ENCODE measurements around the gene SLC16A1.

SLC16A1 gene

DNA sequence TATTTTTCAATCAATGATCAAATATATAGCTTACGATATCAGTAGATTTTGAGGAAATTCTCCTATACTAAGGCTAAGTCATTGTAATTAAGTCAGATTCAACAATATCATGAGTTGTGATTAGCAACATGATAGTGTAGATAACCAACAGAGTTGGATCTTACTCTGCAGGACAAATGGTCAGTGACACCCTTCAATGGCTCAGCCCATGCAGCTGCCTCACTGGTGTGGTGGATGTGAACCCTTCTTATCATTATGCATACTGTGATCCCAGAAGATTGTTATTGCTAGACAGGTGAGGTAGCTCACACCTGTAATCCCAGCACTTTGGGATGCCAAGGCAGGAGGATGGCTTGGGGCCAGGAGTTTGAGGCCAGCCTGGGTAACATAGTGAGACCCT is 5.6 kb downstream of the SLC16A1 start:
- no peak overlapping the region for H3K27ac ChIP-seq
- TF ChIP-seq, protein P1, sequence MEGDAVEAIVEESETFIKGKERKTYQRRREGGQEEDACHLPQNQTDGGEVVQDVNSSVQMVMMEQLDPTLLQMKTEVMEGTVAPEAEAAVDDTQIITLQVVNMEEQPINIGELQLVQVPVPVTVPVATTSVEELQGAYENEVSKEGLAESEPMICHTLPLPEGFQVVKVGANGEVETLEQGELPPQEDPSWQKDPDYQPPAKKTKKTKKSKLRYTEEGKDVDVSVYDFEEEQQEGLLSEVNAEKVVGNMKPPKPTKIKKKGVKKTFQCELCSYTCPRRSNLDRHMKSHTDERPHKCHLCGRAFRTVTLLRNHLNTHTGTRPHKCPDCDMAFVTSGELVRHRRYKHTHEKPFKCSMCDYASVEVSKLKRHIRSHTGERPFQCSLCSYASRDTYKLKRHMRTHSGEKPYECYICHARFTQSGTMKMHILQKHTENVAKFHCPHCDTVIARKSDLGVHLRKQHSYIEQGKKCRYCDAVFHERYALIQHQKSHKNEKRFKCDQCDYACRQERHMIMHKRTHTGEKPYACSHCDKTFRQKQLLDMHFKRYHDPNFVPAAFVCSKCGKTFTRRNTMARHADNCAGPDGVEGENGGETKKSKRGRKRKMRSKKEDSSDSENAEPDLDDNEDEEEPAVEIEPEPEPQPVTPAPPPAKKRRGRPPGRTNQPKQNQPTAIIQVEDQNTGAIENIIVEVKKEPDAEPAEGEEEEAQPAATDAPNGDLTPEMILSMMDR (conservative IDR thresholded peaks at IDR 0.05), result no peak

DNA sequence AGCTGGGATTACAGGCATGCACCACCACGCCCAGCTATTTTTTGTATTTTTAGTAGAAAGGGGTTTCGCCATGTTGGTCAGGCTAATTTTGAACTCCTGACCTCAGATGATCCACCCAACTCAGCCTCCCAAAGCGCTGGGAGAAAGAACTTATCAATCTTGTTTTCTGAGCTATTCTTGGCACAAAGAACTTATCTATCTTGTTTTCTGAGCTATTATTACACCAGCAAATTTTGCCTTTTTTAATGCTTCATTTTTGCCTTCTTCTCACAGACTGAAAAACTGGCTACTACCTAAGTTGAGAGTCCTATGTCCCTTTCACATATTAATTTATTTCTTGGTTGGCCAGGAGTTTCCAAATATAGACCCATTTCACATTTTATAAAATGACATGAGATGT is 9.3 kb downstream of the SLC16A1 start:
- H3K27ac ChIP-seq, result no peak overlapping the region
- TF ChIP-seq, protein P1 (conservative IDR thresholded peaks at IDR 0.05), result no peak

GRCh38 chr1:112939810-112940209 is 16.2 kb downstream of the SLC16A1 start:
- TF ChIP-seq, protein P1 (conservative IDR thresholded peaks at IDR 0.05), result no peak
- no peak overlapping the region for H3K27ac ChIP-seq

GRCh38 chr1:112938210-112938609 is 17.8 kb downstream of the SLC16A1 start:
- TF ChIP-seq, protein P1 (conservative IDR thresholded peaks at IDR 0.05), result no peak
- H3K27ac ChIP-seq, result peak overlapping the region; percentile 38

DNA sequence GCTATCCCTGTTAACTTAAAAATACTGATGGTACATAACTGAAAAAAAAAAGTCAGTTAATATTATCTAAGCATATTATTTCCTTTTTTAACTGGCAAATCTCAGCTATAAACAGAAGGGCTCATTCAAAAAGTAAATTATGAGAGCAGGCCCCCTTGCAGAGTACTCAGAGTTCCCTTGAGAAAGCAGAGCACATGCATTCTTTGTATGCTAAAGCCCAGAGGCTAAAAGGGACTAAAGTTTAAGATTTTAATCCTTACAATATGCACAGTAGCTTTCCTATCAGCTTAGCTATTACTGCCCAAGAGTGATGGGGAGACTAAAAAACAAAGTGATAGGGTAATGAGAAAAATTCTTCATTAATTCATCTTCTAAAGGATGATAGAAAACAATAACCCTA is 18.5 kb downstream of the SLC16A1 start:
- TF ChIP-seq, protein P1 (conservative IDR thresholded peaks at IDR 0.05), result no peak
- peak overlapping the region; percentile 38 for H3K27ac ChIP-seq

GRCh38 chr1:112937070-112937469 is 18.9 kb downstream of the SLC16A1 start:
- TF ChIP-seq, protein P1 (conservative IDR thresholded peaks at IDR 0.05), result no peak
- H3K27ac ChIP-seq, result peak overlapping the region; percentile 38

- H3K27ac ChIP-seq, result peak overlapping the region; percentile 59
- TF ChIP-seq, protein P1 (conservative IDR thresholded peaks at IDR 0.05), result no peak
Measured at GRCh38 chr1:112935461-112936111, 20.4 kb downstream of the SLC16A1 start.

All from VCaP (cell line).